HK-2 (cell line): ENCODE data around the gene TRAIP.

ENCODE experiments used
- DNase-seq: peaks from one replicate; pipeline ENCODE4 v3.0.0-alpha.2; 2018; ENCODE audit not compliant: unreplicated experiment

TRAIP gene

DNA sequence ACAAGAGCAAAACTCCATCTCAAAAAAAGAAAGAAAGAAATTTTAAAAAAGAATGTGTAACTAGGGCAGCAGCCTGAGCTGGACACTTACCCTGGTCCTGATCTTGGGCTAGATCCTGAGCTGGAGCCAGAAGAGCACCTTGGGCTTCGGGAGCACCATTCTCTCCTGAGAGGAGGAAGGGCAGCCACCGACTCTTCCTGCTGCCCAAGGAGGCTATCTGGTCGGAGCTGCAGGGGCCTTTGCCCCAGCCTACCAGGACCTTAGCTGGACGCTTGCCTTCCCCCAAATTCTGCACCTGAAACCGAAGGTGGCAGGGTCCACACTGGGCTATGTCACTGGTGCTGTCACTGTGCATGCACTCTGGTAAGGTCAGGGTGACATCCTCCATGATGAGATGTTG is 20.2 kb upstream of the TRAIP start:
- no peak for DNase-seq

DNA sequence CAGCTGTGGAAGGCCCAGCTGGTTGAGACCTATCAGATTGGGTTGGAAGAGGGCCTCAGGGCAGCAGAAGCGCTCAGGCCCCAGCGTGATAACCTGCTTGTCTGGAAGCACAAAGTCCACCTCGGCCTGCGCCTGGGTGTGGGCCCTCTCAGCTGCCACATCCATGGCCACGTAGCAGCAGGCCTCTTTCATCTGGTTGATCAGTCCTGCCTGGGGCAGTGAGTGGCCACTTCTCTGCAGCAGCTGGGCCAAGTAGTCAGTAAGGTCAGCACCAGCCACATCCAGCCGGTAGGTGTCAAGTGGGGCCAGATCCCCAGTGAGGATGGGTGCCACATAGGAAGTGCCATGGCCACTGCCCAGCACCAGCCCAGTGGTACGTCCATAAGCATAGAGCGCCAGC is 17.3 kb upstream of the TRAIP start:
- no peak for DNase-seq

DNA sequence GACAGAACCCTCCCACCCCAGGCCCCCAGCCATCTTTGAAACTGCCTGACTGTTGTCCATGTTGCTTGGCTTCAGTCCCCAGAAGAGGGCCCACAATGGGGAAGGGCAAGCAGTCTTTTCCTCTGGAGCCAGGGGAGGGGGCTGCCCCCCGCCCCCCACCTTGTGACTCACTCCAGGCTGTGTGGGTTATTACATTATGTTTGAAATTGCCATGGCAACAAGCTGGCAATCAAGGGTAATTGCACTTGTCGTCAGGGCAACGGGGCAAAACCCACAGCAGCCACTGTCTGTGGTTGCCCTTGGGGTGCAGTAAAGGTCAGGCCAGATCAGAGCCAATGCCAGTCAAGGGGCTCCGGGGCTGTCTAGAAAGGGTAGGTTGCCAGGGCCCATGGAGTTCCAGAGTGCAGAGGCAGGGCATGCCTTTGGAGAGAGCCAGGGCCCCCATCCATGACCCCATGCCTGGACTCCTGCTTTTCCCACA is 16.5 kb upstream of the TRAIP start:
- no peak for DNase-seq

DNA sequence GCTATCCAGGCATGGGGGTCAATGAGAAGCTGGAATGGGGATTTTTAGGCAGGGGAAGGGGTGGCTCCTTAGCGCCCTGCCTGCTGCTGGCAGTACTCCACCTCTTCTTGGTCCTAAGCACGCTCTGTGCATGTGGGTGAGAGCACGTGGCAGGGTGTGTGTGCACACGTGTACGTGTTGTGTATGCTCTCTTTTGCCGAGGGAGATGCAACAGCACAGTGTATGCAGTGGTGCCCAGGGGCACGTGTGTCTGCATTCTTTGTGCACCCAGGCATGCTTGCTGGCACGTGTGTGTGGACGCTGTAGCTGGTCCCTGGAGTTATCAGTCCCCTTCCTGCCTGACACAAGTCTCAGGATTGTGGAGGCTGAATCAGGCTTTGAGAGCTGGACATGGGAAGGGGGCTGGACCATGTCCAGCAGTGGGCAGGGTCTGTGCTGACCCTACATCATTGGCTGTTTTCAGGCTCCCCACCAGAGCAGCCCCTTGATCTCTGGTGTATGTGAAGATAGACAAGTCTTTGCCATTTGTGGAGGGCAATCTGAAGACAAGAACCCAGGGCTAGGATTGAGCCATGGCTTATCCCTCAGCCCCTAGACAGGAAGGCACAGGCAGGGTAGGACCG is 15.3 kb upstream of the TRAIP start:
- no peak for DNase-seq

DNA sequence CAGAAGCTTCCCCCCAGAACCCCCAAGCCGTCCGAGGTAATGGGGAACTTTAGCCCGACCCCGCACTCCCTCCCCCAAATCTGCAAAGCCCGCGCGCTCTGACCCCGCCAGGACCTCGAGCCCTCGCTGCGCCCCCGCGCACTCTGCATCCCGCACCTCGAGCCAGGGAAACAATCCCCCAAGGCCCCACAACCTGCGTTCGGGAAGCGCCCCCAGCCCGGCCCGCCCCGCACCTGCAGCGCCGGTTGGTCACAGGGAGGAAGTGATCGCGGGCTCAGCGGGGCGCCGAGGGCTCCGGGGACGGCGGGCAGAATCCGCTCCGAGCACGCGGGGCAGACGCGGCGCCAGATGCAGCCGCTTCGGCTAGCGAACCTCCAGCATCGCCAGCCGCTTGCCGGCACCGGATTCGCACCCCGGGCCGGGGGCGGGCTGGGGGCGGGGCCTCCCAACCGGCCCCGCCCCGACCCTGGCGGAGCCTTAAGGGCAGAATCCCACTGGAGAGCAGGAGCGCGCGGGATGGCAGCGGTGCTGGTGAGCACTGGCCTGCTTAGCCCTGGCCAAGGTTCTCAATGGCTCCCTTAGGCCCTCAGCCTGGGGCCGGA is 13.3 kb upstream of the TRAIP start, which contains the start of gene CAMKV:
Gene CAMKV (minus strand): TSS at position 382 of the 602 bp plus-strand sequence. CDS start 7,518 bp downstream, outside the sequence.
- no peak for DNase-seq

DNA sequence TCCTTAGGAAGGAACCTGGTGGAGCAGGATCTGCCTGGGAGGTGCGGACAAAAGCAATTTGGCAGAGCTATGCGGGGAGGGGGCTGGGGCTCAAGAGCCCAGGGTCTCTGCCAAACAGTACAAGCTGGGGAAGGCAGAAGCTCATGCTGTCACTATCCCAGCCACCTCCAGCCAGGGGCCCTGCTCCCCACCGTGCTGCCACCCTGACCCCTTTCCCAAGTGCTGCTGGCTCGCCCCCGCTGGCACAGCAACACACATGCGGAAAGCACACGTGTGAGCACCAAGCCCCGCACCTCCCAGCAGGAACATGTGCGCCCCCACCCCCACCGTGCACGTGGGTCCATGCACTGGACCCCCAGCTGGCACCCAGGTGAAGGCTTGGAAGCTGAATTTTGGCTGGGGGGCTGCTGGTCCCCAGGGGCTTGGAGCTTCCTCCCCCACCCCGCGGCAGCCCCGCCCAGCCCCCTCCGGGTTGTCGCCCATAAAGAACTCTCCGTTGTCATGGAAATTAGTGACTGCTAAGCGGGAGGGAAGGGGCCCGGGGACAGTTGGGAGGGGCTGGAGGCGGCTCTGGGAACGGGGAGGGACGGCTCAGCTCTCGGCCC is 12.6 kb upstream of the TRAIP start:
- DNase-seq: no peak

DNA sequence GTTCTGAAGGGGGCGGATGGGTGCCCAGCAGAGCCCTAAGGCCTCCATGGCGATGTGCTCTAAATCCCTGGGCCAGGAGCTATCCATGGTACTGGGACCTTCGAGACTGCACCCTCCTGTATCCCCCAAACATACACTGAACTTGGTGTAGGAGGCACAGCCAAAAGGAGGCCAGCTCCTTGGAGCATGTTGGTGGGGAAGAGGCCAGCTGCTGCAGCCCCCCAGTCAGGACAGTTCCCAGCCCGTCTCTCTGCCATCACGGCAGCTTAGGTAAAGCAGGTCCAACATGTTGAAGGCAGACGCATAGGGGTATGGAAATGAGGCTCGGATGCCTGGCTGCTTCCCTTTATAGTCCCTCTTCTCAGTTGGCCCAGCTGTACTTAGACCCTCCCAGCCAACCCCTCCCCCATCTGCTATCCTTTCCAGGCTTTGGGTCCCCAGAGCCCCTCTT is 11.5 kb upstream of the TRAIP start:
- DNase-seq: no peak

DNA sequence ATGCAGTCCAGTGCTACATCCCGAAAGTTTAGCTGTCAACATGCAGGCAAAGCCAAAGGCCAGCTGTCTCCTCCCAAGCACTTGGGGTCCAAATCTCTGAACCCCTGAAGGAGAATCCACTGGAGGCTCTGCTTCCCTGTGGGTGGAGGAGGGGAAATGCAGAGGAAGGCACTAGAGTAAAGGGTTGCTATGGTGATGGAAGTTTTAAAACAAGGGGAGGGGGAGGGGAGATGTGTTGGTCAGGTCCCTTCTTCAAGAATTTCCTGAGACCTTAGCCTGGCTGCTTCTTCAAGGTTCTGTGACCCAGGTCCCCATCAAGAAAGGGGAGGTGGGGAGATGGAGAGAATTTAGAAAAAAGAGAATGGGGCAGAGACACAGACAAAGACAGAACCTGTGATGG is 11.0 kb upstream of the TRAIP start:
- DNase-seq: no peak

DNA sequence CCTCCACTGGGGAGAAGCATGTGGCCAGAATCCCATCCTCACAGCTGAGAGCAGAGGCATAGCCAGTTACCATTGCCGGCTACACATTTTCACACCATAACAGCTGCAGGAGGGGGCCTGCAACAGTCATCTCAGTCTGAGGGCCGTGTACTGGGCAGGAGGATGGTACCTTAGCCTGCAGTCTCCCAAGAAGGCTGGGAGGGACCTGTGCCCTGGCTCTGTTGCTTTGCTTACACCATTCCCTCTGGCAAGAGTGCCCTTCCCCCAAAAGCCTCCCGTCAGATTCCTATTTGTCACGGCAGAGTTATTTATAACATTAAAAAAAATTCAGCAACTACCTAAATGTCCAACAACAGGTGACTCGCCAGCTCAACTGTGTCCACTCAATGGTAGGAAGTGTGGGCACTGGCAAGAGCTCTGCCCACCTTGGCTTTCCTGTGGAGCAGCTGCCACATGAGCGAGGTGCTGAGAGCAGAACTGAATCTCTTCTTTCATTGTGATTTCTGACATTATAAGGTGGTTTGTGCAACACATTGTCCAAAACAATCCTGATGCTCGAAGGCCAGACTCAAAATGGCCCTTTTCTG is 8.9 kb upstream of the TRAIP start:
- DNase-seq: no peak

DNA sequence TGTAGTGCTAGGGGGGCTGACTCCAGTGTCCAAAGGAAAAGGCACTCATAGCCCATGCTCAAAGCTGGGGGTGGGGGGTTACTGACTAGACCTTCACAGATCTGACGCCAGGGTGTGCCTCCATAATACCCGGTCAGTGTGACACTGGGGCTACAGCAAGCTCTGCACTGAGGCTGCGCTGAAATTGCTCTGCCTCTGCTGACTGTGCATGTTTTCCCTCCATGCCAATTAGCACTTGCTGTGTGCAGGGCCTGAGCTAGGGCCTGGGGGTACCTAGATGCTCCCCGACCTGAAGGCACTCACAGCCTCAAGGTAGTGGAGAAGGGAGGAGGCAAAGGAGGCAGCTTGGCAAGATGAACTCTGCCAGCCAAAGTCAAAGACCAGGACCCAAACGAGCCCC is 8.1 kb upstream of the TRAIP start:
- DNase-seq: no peak

DNA sequence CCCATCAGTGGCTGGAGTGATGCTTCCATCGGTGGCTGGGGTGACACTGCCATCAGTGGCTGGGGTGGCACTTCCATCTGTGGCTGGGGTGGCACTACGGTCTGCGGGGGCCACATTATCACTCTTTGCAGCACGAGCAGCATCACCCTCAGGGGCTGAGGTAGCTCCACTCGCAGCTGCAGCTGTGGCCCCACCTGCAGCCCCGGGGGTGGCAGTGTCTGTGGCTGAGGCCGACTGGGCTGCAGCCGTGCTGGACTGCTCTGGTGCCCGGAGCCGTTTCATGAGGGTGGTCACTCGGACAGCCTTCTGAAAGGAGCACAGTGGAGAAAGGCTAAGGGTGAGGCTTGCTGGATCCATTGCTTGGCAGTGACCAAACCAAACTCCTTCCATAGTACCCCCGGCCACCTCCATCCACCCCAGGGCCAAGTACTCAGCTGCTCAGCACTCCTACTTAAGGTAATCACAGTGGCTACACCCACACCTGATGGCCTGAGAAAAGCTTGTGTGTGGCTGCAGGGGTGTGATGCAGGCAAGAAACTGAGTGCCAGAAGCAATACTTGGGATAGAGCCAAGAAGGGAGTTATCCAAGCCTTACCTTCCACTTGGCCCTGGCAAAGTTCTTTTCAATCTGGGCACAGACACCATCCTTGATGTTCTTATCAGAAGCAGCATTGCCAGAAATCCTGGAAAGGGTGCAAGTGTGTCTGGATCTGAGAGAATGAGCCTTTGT is 3.4 kb upstream of the TRAIP start:
- DNase-seq: no peak

DNA sequence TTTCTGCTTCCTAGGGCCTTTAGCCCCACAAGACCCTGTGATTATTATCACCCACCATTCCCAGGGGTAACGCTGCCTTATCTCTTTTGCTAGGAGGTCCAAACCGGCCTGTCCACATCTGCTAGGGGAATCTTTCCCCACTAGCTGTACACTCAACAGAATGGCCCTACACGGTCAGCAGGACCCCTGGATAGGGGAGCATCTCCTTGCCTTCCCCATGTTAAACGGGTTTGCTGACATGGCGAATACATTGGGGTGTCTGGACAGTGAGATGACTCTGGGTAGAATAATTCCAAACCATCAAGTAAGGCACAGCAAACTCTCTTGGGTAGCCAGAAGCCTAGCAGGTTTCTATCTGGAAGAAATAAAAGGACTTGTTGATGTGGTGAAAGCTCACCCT is 702 bp downstream of the TRAIP start:
- no peak for DNase-seq

DNA sequence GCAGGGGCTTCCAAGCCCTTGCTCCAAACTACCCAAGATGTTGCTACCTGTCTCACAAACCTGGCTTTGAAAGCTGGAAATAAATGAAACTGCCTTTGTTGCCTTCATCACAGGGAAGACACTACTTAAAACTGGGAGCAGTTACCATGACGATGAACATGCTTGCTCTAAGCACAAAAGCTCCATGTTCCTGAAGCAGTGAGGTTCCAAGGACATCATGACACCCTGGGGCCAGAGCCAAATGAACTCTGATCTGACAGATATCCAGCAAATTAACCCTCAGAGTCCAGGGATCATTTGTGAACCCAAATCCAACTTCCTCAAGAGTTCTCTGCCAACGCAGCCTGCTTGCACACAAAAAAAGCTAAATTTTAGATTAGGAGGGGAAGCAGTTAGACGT is 10.7 kb downstream of the TRAIP start:
- DNase-seq: no peak

DNA sequence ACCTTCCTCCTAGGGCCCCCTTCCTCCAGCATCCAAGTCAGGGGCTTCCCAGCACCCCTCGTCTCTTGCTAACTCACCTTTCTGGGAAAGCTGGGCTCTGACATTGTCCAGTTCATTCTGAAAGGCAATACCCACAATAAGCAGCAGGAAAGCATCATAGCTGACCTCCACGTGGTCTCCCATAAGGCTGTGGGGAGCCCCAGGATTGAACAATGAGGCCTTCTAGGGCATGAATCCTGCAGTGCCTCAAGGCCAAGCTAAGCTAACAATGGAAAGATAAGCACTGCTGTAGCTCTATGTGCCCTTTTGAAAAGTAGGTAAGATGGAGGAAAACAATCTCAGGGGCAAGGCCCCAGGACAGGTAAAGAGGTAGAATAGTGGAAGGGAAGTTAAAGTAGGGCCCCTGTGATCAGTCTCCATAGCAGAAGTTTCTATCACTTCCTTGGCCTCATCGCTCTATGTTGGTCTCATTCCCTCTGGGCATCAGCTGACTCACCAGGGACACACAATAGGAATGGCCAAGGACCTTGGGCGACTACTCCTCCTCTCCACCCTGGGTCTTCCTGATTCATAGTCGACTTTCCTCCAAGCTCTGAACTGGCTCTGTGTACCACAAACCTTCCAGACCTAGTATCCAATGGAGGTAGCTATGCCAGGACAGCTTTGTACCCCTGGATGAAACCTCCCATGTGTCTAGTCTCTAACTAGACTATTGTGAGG is 11.7 kb downstream of the TRAIP start:
- DNase-seq: no peak

DNA sequence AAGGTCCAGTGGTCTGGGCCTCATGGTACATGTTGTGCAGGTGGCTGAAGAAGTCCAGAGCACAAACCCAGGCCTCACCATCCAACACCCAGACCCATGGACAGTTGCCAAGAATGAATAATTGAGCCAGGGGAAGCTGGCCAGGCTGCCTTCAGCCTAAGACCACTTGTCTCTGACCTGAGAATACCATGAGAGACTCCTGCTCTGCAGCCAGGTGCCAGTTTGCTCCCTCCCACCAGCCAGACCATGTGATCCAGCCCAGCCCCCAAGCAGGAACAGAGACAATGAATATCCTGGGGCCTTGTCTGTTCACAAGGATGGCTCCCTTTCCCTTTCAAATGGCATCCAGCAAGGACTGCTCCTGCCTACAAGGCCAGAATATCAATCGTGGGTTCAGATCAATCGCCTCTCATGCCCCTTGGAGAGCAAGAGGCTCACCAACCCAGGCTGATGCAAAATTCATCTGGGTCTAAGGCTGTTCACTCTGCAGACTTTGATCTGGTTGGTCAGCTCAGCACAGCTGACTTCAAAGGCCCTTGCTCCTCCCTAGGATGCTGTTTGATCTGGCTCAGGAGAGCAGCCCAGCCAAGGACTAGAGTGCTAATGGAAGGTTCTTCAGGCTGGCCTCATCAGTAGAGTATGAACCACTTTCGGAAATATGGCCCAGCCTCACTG is 13.4 kb downstream of the TRAIP start:
- no peak for DNase-seq

DNA sequence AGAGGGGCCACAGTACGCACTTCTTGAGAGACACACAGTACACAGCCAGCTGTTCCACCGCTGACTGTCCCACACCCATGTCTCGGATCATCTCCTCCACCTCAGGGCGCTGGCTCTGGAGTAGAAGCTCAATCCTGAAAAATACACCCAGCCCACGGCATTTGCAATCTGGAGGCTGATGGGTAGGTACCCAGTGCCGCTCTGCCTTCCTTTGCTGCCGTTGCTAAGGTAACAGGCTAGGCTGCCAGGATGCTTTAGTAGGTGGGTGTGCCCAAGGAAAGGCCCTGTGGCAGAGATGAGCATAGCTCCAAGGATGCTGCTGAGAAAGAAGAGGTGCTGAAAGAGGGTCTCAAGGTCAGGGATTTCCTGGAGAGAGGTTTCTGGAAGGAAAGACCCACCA is 14.6 kb downstream of the TRAIP start:
- no peak for DNase-seq

DNA sequence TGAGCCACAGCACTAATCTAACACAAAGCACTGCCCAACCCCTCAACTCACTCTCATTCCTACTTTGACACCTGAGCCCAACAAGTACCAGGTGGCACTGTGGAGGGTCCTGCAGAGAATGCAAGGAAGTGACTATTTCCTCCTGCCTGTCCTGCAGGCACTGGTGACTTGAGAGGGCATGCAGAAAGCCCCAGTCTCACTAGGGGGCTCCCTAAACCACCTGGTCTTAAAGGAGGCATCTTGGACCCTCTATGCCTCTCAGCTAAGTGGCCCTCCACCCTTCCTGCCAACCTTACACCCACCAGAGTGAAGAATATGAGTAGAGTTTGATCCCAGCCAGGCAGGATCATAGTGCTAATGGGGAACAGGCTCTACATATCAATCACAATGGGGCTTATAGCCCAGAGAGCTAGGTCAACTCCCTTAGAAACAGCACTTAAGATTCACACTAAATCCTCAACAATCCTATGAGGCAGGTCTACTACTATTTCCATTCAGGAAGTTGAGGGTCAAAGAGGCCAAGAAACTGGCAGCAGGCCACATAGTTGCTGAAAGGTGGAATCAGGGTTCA is 15.2 kb downstream of the TRAIP start:
- peak; percentile 8 for DNase-seq

DNA sequence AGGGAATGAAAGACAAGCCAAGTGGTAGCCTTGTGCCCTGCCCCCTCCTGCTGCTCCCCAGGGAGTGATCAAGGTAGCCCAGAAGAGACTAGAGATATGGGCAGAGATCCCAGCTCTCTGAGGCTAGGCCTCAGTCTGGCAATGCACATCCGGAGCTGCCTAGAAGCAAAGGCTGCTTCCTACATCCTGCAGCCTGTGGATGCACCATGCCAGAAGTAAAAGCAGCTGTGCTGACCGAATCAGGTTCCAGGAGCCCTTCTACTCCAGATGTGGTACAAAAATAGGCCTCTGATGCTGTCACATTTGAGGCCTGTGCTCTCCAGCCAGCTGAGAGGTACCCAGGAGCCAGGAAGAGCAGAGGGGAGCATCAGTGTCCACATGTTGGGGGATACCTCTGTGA is 16.0 kb downstream of the TRAIP start:
- no peak for DNase-seq

DNA sequence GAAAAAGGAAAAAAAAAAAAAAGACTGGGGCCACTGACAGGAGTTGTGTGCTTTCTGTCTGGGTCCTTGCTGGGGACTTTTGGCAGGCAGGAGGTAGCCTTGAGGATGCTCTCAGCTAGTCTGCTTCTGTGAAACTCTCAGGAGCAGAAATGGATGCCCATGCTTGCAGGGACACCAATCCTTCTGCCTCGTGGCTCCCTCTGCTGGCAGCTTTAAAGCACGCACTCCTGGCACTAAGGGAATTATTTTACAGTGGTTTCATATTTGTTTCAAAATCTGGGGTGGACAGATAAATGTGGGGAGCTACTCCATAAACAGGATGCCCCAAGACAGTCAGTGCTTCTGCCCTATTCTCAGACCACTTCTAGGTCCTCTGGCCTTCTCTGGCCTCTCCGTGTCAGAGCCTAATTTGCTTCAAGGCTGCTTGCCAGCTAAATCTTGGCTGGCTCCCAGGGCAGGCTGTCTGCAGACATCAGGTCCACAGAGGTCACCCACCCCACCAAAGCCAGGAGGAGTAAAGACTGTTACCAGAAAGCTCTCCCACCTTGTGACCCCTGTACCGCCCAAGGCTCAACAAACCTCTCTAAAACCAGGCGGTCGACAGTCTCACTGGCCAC is 17.1 kb downstream of the TRAIP start:
- peak; percentile 49 for DNase-seq

DNA sequence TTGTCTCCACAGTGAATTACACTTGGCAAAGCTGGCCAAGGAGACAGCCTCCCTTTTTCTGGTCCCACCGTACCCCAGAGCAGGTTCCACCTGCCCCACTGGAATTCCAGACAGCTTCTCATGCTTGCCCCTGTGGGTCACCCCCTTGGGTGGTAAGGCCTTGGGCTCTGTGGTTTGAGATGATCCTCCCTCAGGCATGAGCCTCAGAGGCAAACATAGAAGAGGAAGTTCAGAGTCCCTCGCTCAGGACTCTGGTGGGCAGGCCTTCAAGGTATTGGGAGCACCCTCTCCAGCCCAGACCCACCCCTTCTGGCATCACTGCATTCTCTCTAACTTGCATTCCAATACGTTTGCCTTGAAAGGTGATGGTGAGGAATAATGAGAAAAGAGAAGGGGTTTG is 25.0 kb downstream of the TRAIP start:
- no peak for DNase-seq
